Hepatocyte (in vitro differentiated cells): ENCODE results near the gene SORCS2. TPM values are rescaled to one million over a fixed set of nuclear protein-coding genes. Genes with fewer than 3 reads are reported as not detected.

ENCODE experiments used
- DNase-seq: peaks from one replicate; pipeline ENCODE4 v3.0.0-alpha.2; 2016; ENCODE audit warnings: low spot score
- H2AFZ ChIP-seq: fragments of 200-600 bp; sonication (generic); 2 replicates; pipeline ENCODE4 v1.6.0; 2016; ENCODE audit warnings: antibody characterized with exemption, mild to moderate bottlenecking
- H3K27ac ChIP-seq: fragments of 200-600 bp; sonication (generic); 2 replicates; pipeline ENCODE4 v1.5.1; 2016; ENCODE audit warnings: mild to moderate bottlenecking
- H3K27me3 ChIP-seq: fragments of 200-600 bp; sonication (generic); 2 replicates; pipeline ENCODE4 v1.6.1; 2016
- H3K36me3 ChIP-seq: fragments of 200-600 bp; sonication (generic); replicated peaks from 2 replicates; pipeline ENCODE4 v1.5.1; 2016; ENCODE audit warnings: low read depth; ENCODE audit not compliant: insufficient read depth
- H3K4me1 ChIP-seq: fragments of 200-600 bp; sonication (generic); 2 replicates; pipeline ENCODE4 v1.5.1; 2016; ENCODE audit warnings: mild to moderate bottlenecking, moderate library complexity; ENCODE audit not compliant: insufficient read depth
- H3K4me2 ChIP-seq: fragments of 200-600 bp; sonication (generic); 2 replicates; pipeline ENCODE4 v1.6.0; 2016
- H3K4me3 ChIP-seq: fragments of 200-600 bp; sonication (generic); 2 replicates; pipeline ENCODE4 v1.5.1; 2016; ENCODE audit warnings: mild to moderate bottlenecking
- H3K79me2 ChIP-seq: fragments of 200-600 bp; sonication (generic); 2 replicates; pipeline ENCODE4 v1.6.0; 2017; ENCODE audit warnings: mild to moderate bottlenecking
- H3K9me2 ChIP-seq: fragments of 200-600 bp; sonication (generic); replicated peaks from 2 replicates; pipeline ENCODE4 v1.6.0; 2017; ENCODE audit warnings: mild to moderate bottlenecking; ENCODE audit not compliant: insufficient read depth
- H3K9me3 ChIP-seq: fragments of 200-600 bp; sonication (generic); 2 replicates; pipeline ENCODE4 v1.5.1; 2016; ENCODE audit warnings: low read depth, mild to moderate bottlenecking
- H4K20me1 ChIP-seq: fragments of 200-600 bp; sonication (generic); 2 replicates; pipeline ENCODE4 v1.6.0; 2016; ENCODE audit warnings: mild to moderate bottlenecking; ENCODE audit not compliant: insufficient read depth, poor library complexity, severe bottlenecking
- EZH2 ChIP-seq: fragments of 200-600 bp; sonication (generic); IDR thresholded peaks from 2 replicates; pipeline ENCODE4 v1.6.1; 2016; ENCODE audit warnings: antibody characterized with exemption, mild to moderate bottlenecking, borderline replicate concordance
- EZH2phosphoT487 ChIP-seq: fragments of 200-600 bp; sonication (generic); IDR thresholded peaks from one replicate; pipeline ENCODE4 v1.6.1; 2018; ENCODE audit warnings: antibody characterized with exemption, mild to moderate bottlenecking, low read depth, moderate library complexity; ENCODE audit not compliant: unreplicated experiment, severe bottlenecking
- WGBS: methylation state at CpG from one replicate; pipeline ENCODE4 v1.1.6; 2016; ENCODE audit warnings: low lambda C conversion rate; ENCODE audit errors: missing lambda C conversion rate; 5-methylcytosine and 5-hydroxymethylcytosine counted together
- polyA plus RNA-seq: library from polyadenylated mRNA; unstranded; fragments of >200 nt; fragmentation: Nextera tagmentation; extraction: Ambion mirVana; gene quantifications from 2 replicates; pipeline ENCODE4 v1.2.1, GENCODE V29; 2016
- total RNA-seq: library from RNA; depleted of rRNA; stranded (reverse); fragments of >200 nt; gene quantifications from 2 replicates; pipeline ENCODE4 v1.2.3, GENCODE V29; 2014
- TF ChIP-seq, protein P1 (sequence below): fragments of 200-600 bp; sonication (generic); IDR thresholded peaks from 2 replicates; pipeline ENCODE4 v1.5.1; 2016; ENCODE audit warnings: antibody characterized with exemption, mild to moderate bottlenecking; ENCODE audit not compliant: poor library complexity

Gene SORCS2
- total and polyA plus RNA-seq, 2 experiments from 2014 or later = 1.6 to 4.8 TPM

DNA sequence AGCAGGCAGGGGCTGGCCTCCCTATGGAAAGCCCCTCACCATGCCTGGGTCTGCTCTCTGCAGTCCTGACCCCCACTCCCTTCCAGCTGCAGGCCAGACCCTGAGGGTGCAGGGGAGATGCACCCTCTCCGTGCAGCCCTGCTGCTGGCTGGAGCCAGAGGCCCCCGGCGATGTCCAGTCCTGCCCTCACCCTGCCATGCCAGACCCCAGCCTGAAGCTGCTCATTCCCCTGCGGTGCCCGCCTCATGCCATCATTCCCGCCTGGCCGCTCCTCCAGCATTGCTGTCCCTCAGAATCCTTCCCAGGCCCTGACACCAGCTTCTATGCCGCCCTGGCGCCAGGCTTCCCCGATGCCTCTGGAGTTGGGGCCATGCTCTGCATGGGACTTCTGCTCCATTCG lies 72.4 kb downstream of the SORCS2 start:
- H3K9me3 ChIP-seq = no peaks in the 10 kb centered on the region
- H3K4me2 ChIP-seq = no peak overlapping the region
- DNase-seq = no peak
- WGBS = 88% methylated on average over 11 of the region's 11 CpGs
- no peak overlapping the region for H2AFZ ChIP-seq
- no peaks in the 10 kb centered on the region for H3K9me2 ChIP-seq
- no peak overlapping the region for H3K4me3 ChIP-seq
- no peak for TF ChIP-seq EZH2phosphoT487
- no peak for TF ChIP-seq EZH2
- TF ChIP-seq, protein P1, sequence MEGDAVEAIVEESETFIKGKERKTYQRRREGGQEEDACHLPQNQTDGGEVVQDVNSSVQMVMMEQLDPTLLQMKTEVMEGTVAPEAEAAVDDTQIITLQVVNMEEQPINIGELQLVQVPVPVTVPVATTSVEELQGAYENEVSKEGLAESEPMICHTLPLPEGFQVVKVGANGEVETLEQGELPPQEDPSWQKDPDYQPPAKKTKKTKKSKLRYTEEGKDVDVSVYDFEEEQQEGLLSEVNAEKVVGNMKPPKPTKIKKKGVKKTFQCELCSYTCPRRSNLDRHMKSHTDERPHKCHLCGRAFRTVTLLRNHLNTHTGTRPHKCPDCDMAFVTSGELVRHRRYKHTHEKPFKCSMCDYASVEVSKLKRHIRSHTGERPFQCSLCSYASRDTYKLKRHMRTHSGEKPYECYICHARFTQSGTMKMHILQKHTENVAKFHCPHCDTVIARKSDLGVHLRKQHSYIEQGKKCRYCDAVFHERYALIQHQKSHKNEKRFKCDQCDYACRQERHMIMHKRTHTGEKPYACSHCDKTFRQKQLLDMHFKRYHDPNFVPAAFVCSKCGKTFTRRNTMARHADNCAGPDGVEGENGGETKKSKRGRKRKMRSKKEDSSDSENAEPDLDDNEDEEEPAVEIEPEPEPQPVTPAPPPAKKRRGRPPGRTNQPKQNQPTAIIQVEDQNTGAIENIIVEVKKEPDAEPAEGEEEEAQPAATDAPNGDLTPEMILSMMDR = no peak
- H3K27ac ChIP-seq = no peak overlapping the region
- no peaks in the 10 kb centered on the region for H3K4me1 ChIP-seq
- H3K79me2 ChIP-seq = no peaks in the 10 kb centered on the region
- H3K27me3 ChIP-seq = no peaks in the 10 kb centered on the region
- H4K20me1 ChIP-seq = no peaks in the 10 kb centered on the region
- H3K36me3 ChIP-seq = no peaks in the 10 kb centered on the region

DNA sequence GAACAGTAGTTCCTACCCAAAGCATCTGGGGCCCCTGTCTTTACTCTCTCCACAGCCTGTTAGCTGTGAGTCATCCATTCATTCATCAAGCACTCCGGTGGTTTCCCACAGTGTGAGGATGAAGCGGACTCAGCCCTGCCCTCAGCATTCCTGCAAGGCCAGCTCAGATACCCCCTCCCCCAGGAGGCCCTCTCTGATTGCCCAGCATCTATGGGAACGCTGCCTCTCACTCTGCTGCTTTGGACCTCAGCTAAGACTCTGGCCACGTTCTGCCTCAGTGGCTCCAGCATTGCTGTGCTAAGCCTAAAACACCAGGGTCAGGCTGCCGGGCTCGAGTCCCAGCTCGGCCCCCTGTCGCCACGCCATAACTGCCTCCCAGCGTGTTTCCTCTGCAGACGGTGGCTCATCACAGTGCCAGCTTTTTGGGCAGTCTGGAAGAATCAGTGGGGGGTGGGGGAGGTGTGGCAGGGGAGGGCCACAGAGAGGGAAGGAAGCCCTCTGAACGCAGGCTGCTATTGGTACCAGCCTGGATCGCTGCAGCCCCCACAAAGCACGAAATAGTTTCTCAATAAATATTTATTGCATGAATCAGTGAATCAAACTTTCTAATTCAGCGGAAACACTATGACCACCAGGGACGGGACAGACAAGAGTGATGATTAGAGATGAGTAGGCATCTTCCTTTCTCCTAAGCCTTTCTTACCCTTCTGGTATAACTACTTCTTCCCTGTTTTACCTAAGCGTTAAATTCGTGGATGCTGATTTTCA lies 74.4 kb downstream of the SORCS2 start:
- TF ChIP-seq, protein P1 = no peak
- no peak for TF ChIP-seq EZH2
- TF ChIP-seq EZH2phosphoT487 = no peak
- DNase-seq = peak; percentile 58
- Histone ChIP-seq H3K79me2 (no peaks in the 10 kb centered on the region), H3K4me3 (no peak overlapping the region), H3K27me3 (no peaks in the 10 kb centered on the region), H4K20me1 (no peaks in the 10 kb centered on the region), H2AFZ (no peak overlapping the region), H3K4me1 (no peaks in the 10 kb centered on the region), H3K9me3 (no peaks in the 10 kb centered on the region), H3K36me3 (no peaks in the 10 kb centered on the region), H3K4me2 (no peak overlapping the region), H3K27ac (no peak overlapping the region), H3K9me2 (no peaks in the 10 kb centered on the region)
- WGBS = 70% methylated on average over 18 of the region's 18 CpGs

DNA sequence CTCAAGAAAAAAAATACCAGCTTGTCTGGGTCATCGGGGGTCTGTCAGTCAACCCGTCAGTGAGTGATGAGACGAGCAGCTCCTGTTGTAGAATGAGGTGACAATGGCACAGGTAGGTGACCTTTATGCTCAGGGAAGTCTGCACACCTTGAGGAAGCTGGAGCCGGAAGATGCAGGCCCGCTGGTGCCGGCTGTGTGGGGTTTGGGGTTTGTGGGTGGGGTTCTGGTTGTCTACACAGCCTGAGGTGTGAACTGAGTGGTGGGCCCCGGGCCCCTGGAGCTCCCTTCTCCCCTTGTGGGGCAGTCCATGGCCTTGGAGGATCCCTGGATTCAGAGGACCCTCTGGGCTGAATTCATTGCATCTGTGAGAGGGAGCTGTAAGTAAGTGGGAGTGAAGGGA lies 75.5 kb downstream of the SORCS2 start:
- Histone ChIP-seq H4K20me1 (no peaks in the 10 kb centered on the region), H3K4me2 (no peak overlapping the region), H3K9me3 (no peaks in the 10 kb centered on the region), H3K79me2 (no peaks in the 10 kb centered on the region), H3K9me2 (no peaks in the 10 kb centered on the region), H3K27me3 (no peaks in the 10 kb centered on the region), H3K4me1 (no peaks in the 10 kb centered on the region), H2AFZ (no peak overlapping the region), H3K27ac (no peak overlapping the region), H3K4me3 (no peak overlapping the region), H3K36me3 (no peaks in the 10 kb centered on the region)
- DNase-seq = no peak
- 85% methylated on average over 7 of the region's 7 CpGs for WGBS
- TF ChIP-seq, protein P1 = no peak
- TF ChIP-seq EZH2 = no peak
- TF ChIP-seq EZH2phosphoT487 = no peak
